NCI-H187 treated with DMSO at 0.1 percent for 48 hours (cell line): ENCODE results near the gene PARD3B.
"Not testable (repeated sequence)": the region's sequence is repeated elsewhere in the genome, so short reads cannot be mapped to it uniquely, and the experiment has no call there.

Experiments used
- DNase-seq: peaks from one replicate; lab custom pipeline; 2025; lab: John Stamatoyannopoulos, UW

PARD3B gene

DNA sequence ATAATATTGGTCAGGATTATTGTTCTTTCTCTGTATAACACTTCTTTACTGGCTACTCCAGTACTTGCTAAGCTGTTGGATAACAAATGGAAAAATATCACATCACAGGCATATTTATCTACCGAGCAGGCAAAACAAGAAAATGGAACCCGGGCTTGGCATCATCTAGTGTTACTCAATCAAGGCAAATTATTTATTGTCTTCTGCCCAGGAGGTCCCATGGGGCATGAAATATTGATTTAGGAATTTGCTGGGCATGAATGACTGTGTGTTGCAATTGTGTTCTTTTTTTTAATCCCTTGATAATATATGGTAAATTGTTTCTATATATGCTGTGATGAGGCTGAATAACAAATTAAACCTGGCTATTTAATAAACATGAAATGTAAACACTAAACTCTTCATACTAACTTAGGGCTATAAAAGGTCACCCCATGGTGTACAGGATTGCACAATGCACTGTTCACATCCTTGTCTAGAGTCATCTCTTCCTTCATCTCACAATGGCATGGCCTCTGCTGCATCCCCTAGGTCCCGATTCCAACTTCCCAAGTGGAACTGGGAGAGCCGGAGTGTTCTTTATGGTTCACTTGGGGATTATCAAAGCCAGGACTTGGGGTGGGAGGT is 2.2 kb upstream of the PARD3B start:
- DNase-seq, result no peak

DNA sequence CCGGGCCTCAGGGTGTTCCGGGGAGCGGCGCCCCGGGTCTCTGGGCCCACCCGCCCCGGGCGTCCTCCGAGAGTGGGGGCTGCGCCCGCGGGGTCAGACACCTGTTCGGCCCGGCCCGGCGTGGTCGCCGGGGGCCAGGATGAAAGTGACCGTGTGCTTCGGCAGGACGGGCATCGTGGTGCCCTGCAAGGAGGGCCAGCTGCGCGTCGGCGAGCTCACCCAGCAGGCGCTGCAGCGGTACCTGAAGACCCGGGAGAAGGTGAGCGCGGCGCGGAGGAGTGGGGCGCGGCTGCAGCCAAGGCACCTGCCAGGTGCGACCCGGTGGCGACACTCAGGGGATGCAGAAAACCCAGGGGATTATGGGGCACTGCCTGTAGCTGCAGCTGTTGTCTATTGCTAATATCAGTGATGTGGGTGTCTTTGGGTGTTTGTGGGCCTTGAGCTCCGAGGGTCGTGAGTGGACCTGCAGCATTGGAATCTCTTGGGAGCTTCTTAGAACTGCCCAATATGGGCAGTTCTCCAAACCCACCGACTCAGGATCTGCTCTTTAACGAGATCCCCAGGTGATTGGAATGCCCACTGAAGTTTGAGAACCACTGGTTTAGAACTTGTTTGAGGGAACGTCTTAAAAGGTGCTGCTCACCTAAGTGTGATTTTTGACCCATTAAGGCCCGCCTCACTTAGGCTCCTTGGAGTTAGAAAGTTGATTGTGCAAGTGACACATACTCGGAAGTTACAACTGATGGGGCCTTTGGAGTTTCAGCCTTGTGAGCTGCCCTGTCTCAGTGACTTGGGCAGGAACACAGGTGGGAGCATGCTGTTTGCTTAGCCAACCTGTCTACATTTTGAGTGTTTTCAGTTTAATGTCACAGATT is 823 bp downstream of the PARD3B start:
- no peak for DNase-seq

DNA sequence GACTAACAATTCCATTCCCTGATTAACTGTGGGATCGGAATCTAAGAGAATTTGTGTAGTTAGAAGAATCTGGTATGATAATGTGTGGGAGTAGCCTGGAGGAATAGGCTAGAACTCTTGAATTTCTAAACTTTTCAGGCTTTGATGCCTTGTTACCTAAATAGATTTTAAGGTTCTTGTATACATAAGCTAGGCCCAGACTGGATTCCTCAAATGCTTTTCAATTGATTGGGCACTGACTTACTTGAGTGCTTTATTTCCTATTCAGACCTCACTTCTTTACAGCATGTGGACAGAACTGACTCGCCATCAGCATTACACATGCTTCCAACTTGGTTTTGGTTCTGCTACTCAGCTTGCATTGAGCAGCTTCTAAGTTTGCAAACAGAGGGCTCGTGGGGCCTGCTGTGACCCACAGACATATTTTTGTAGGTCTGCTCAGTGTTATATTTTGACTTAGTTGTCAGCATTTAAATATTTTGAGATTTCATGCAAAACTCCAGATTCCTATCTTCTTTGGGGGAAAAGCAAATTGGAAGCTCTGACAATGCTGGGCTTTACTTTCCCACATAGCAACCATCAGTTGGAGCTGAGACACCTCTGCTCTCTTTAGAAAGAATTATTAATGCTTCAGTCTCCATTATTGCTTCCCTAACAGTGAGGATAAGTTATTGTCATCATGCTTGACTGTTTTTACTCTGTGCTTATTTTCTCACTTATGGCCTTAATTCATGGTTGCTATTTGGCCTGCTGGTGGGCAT is 5.7 kb downstream of the PARD3B start:
- DNase-seq, result no peak

DNA sequence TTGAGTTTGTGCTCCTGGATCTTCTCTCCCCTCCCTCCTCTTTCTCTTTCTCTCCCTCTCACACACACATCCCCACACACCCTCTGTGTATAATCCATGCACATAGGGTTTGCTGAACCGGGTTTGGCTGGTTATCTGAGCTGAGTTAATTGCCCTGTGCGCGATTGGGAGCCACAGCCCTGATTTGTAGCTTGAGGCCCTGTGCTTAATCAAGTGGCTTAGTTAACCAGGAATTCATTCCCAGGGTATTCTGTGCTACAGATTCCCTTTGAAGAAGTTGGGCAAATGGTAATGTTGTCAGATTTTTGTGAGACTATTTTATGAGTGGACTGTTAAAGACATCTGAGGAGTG is 6.2 kb downstream of the PARD3B start:
- DNase-seq, result no peak

DNA sequence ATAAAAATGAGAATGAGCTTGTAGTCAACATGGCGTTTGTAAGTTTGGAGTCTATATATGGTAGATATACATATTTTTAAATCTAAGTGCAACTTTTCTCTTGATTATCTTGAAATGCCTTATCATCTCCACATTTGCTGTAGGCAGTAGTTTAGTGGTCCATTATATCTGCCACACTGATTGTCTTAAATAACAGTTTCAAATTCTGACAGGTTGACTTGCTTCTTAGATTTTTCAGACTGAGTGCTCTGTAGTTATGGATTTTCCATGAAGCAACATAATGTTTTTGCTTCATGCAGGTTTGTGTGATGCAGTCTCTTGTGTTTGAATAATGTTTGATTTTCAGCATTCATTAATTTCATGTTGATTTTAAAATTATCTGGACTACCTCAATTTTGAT is 12.3 kb downstream of the PARD3B start:
- DNase-seq, result no peak

DNA sequence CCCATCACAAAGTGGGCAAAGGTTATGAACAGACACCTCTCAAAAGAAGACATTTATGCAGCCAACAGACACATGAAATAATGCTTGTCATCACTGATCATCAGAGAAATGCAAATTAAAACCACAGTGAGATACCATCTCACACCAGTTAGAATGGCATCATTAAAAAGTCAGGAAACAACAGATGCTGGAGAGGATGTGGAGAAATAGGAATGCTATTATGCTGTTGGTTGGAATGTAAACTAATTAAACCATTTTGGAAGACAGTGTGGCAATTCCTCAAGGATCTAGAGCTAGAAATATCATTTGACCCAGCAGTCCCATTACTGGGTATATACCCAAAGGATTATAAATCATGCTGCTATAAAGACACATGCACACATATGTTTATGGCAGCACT is 14.1 kb downstream of the PARD3B start:
- DNase-seq, result not testable (repeated sequence)

DNA sequence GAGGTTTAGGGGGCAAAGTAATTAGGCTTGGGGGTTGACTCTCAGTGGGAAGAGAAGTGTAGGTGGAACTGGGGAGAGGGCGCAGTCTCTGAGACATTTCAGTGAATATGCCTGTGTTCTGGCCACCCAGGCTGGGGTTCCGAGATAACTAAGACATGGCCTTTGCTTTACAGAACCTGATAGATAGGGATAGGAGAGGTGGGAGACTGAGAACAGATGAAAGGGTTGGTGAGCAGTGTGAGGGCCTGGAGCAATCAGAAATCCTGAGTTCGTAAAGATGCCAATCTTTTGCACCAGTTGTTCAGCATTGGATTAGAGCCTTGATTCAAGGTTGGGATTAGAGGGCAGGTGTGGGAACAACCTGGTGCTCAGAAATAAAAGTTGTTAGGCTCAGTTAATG is 15.6 kb downstream of the PARD3B start:
- DNase-seq, result no peak

DNA sequence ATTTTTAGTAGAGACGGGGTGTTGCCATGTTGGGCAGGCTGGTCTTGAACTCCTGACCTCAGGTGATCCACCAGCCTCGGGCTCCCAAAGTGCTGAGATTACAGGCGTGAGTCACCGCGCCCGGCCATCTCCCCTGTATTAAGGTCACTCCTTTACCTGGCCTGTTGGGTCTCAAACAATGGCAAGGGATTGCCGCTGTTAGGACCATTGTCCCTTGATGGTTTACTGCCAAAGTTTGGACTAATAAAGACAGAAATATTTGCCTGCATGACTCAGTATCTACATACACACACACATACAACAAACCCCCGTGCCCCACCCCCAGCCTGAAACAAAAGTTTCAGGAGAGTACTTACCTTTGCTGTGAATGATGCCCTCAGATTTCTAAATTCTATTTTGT is 16.5 kb downstream of the PARD3B start:
- DNase-seq, result no peak

DNA sequence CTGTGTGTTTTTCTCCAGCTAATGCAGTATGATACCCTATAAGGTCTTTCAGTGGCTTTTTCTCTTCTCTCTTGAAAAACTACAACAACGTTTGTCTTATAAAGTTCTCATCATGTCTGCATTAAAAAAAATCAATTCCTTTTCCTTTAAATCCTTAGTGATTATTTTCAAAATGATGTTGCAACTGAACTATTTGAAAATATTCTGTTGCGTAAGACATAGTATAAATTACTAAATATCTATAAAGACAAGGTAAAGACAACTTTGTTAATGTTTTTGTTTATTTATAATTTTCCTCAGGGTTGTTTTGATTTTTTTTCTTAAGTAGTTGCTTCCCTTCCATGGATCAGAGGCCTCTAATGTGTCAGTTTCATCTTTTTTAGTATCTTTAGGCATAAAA is 21.2 kb downstream of the PARD3B start:
- no peak for DNase-seq

DNA sequence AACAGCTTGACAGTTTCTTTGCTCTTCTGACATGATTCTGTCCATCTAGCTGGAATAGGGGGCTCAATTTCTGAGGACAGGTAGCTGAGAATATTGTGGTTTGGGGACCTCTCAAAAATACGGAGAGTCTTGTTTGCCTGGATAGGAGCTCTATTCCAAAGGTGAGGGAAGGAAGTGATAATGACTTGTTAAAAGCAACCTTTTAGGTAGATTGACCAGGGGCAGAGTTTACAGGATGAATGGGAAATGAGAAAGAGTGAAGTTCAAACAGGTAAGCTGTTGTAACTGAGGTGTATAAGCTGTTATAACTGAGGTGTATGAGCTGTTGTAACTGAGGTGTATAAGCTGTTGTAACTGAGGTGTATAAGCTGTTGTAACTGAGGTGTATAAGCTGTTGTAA is 25.1 kb downstream of the PARD3B start:
- DNase-seq, result no peak

DNA sequence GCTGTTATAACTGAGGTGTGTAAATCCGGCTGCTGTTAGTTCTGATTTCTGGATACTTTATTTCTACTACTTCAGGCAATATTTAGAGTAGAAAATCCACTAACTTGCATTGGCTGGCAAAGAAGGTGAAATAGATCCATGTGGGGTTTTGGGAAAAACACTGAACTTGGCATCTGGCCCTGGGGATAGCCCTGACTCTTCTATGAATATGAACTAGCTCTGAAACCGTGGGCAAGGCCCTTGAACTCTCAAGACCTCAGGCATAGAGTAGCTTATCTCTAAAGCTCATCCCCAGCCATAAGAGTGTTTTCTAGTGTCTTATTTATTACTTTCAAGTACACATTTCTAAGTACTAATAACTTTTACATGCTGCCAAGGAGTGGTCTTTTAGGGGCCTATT is 25.8 kb downstream of the PARD3B start:
- no peak for DNase-seq

DNA sequence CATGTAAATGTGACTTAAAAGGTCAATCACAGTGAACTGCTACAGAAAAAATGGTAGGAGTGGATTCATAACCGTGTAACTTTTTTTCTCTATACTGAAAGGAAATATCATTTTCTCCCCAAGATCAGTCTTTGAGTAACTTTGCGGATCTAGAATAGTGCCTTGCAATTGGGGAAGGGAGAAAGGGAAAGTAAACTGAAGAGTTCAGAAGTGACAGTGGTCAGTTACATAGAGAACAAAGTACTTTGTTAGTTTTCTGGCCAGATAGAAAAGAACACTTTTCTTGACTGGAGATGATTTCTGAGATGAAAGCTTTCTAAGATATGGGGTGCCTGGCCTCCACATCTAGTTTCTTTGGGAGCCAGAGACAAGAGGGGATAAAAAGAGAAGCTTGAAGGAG is 26.6 kb downstream of the PARD3B start:
- no peak for DNase-seq

DNA sequence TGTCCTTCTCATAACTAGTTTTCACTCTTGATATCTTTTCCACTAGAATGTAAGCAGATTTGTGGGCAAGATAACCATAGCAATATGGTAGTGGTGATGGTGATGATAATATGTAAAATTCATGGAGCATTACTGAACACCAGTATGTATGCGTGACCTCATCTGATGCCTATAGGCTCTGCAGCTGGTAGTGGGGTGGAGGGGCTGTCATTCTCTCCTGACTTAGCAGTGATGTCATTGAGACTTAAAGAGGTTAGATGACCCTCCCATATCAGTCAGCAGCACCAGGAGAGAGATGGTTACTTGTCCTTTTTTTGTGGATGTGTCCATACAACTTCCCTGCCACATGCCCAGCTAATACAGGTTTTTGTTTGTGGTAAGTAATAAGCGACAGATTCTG is 27.9 kb downstream of the PARD3B start:
- DNase-seq, result no peak

DNA sequence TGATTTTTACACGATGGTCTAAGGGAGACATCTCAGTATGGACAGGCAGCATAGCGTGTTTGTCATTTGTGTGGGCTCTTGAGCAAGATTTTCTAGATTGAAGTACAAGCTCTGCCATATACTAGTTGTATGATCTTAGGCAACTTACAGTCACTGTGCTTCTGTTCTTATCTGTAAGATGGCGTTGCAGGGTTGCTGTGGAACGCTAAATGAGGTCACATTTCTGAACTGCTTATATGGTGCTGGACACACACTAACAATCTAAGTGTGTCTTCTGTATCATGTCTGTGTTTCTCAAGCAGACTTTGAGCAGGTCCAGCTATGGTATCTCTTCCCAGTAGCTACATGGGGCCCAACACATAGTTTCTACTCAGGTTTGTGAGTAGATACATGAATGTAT is 29.2 kb downstream of the PARD3B start:
- no peak for DNase-seq

DNA sequence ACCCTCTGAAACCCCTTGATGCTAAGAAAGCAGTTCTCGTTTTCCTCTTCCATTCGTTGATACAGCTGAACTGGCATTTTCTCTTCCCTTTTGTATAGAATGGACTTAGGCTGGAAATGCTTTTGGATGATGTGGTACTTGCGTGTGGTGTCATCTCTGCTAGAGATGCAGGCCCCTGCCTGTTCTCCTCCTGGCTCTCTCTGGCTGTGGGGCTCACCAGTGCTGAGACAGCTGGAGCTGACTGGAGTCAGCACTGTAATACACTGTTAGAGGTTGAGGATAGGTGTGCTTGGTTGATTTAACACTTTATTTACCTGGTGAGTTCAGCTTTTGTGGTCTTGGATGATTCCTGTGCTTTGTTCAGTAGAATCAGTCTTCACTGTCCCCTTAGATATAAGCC is 30.2 kb downstream of the PARD3B start:
- DNase-seq, result no peak

DNA sequence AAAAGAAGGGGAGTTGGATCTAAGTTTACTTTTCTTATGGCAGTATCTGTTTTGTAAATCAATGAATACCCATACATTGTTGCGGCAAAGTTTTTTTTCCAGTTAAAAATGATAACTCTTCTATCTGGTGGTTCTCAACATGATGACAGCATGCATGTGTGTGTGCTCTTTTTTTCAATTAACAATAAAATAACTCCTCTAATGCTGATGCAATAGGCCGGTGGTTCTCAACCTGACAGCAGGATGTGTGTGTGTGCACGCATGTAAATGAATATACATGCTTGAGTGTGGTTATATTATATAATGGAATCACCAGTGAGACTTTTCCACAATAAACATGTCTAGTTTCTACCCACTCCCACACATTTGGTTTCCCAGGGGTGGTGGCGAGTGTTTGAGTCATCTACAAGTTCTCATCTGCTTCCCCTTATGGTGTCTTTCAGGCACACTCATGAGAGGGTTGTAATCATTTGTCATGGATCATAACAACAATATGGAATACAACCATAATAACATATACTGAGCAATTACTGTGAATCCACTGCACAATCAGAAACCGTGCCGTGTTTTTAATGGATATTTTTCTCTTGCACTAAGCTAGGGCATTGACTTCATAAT is 31.2 kb downstream of the PARD3B start:
- DNase-seq, result no peak

DNA sequence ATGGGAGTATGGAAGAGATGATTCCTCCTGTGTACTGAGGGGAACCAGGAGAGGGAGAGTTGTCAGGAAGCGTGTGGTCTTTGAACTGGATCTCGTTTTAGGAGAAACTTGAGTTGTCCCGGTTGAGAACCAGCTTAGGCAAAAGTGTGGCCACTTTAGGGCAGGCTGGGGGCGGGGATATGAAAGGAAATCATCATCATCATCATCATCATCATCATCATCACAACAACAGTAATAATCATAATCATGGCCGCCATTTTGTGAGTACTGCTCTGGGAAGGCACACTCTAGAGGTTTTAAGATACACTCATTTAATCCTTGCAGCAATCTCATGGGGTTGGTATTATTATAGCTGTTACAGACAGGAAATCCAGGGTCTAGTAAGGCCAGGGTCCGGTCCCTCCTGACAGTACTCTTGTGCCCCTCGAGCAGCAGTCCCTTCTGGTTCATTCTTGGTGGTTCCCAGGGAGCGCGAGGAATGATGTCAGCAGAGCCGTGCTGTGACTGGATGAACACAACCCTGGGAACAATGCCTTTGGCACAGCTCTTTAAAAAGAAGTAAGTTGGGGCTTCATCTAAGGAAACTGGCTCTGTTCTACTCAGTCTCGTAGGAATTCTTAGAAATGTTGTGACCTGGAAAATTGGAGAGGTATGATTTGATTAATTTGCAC is 33.8 kb downstream of the PARD3B start:
- no peak for DNase-seq

DNA sequence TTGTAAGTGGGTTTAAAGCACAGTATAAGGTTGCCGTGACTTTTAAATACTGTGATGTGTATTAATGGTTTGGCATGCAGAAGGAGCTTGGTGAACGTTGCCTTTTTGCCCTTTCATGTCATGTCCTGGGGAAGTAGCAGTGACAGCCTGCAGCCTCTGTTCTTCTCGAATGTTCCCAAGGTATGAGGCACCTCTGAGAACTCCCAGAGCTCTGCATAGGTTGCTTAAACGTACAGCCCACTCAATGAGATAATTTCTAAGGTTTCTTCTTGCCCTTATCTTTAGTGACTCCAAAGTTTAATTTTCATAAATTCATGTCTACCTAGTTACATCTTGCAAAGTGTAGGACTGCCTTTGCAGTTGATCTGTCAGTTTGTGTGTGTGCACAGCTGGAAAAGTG is 36.7 kb downstream of the PARD3B start:
- no peak for DNase-seq

DNA sequence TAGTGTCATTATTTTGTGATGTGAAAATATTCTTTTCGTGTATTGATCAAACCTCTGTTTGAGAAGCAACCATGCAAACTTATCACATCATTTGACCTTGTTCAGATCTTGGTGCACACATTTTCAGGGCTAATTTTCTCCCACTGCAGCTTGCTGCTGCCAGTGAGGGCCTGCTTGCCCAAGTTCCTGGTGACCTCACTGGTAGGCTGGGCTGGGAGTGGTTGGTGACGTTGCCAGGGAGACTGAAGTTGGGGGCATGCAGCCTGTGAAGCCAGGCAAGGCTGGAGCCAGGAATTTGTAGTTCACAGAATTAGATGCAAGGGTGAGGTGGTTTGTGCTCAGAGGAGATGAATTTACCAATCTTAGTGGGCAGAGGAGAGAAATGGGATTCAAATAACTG is 38.5 kb downstream of the PARD3B start:
- no peak for DNase-seq

DNA sequence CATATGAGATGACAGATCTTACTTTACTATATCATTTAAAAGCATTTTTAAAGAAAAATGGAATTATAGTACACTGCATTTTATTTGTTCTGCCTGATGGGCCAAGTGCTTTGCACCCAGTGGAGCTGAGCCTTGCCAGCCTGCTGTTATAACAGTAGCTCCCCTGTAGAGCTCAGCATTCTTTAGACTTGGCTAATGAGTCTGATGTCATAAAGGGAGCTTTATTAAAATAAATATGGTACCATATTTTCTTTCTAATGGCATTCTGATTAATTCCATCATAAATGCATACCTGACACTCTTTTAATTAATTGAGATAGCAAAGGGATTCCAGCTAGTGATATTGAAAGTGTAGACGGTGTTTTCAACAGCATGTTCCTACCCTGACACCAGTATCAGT is 40.7 kb downstream of the PARD3B start:
- no peak for DNase-seq

DNA sequence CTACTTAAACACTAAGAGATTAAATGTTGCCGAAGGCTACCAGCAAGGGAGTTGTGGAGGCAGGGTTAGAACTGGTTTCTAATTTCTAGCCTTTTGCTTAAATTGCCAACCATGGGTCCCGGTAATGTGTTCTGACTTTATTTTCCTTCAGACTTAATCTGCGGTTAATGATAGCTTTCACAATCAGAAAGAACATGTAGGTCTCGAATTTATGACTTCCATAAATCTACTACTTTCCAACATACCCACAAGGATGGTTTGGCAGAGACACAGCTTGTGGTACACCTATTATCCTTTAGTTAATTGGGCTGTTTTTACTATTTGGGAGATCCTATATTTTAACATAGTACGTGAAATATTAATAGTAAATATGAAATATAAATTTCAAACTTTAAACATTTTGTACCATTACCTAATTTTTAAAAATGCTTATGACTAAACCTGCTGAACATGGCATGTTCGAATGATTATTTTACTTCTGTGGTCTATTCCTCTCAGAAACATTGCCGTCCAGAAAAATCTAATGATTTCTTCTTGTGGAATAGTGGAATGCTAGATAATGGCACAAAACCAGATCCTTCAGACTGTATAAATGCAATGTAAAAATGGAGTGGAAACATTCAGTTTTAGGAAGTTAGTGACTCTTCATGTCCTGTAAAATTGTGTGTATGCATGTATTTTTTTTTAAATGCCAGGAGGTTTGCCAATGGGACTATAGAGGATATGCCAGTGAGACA is 41.3 kb downstream of the PARD3B start:
- DNase-seq, result no peak
